SJSA1 (cell line): ENCODE results near the gene SPATA33. TPM values are rescaled to one million over a fixed set of nuclear protein-coding genes. Genes with fewer than 3 reads are reported as not detected.

Source experiments
- DNase-seq, 2 experiments: peaks; one replicate each; pipeline ENCODE4 v3.0.0-alpha.2; 2015 to 2020; ENCODE audit warnings: low spot score in 2 of 2, low read depth in 1 of 2
- H3K27ac ChIP-seq: fragments of 250-450 bp; sonication (Bioruptor Pico); 2 replicates; pipeline ENCODE4 v1.5.1; 2020; ENCODE audit warnings: mild to moderate bottlenecking, moderate library complexity
- H3K27me3 ChIP-seq: fragments of 250-450 bp; sonication (Bioruptor Pico); replicated peaks from 2 replicates; pipeline ENCODE4 v1.5.1; 2020; ENCODE audit warnings: mild to moderate bottlenecking, moderate library complexity
- H3K36me3 ChIP-seq: fragments of 250-450 bp; sonication (Bioruptor Pico); 2 replicates; pipeline ENCODE4 v1.5.1; 2020; ENCODE audit warnings: mild to moderate bottlenecking
- H3K4me1 ChIP-seq: fragments of 250-450 bp; sonication (Bioruptor Pico); replicated peaks from 2 replicates; pipeline ENCODE4 v1.6.1; 2021; ENCODE audit warnings: mild to moderate bottlenecking
- H3K4me3 ChIP-seq: fragments of 250-450 bp; sonication (Bioruptor Pico); 2 replicates; pipeline ENCODE4 v1.5.1; 2020; ENCODE audit warnings: mild to moderate bottlenecking
- H3K9me3 ChIP-seq: fragments of 250-450 bp; sonication (Bioruptor Pico); replicated peaks from 2 replicates; pipeline ENCODE4 v1.5.1; 2020; ENCODE audit warnings: mild to moderate bottlenecking
- total RNA-seq: library from RNA; depleted of rRNA; stranded (reverse); fragments of >200 nt; shearing (Covaris generic); gene quantifications from 2 replicates; pipeline ENCODE4 v1.2.3, GENCODE V29; 2014; rRNA removed

The SPATA33 gene
- total RNA-seq, result 5.5 and 8.3 TPM in 2 replicates

GRCh38 chr16:89657442-89658220 is at the start of gene SPATA33, which contains the start of gene CHMP1A:
SPATA33 (plus strand) TSS chr16:89657836; CDS start chr16:89657912, 76 bp downstream.
CHMP1A (minus strand) TSS chr16:89657708; CDS start chr16:89657588, 120 bp downstream.
- Histone ChIP-seq H3K4me3 (peak within 1 kb of the TSS; percentile 91), H3K27ac (peak within 1 kb of the TSS; percentile 63), H3K36me3 (peaks cover 64% of the 10 kb centered on the region), H3K4me1 (peaks cover 13% of the 10 kb centered on the region), H3K9me3 (no peaks in the 10 kb centered on the region), H3K27me3 (no peaks in the 10 kb centered on the region)
- DNase-seq, result peak; percentile 92 to 96

GRCh38 chr16:89607937-89608740 is 49.5 kb upstream of the SPATA33 start:
- no peaks in the 10 kb centered on the region for H3K27me3 ChIP-seq
- no peaks in the 10 kb centered on the region for H3K36me3 ChIP-seq
- no peaks in the 10 kb centered on the region for H3K9me3 ChIP-seq
- H3K4me1 ChIP-seq, result peaks cover 13% of the 10 kb centered on the region
- no peak overlapping the region for H3K27ac ChIP-seq
- no peak overlapping the region for H3K4me3 ChIP-seq
- DNase-seq, result no peak

GRCh38 chr16:89610108-89610453 is 47.6 kb upstream of the SPATA33 start:
- no peaks in the 10 kb centered on the region for H3K27me3 ChIP-seq
- DNase-seq, result no peak
- H3K4me1 ChIP-seq, result peaks cover 12% of the 10 kb centered on the region

GRCh38 chr16:89612415-89613166 is 45.0 kb upstream of the SPATA33 start:
- no peaks in the 10 kb centered on the region for H3K36me3 ChIP-seq
- H3K27me3 ChIP-seq, result no peaks in the 10 kb centered on the region
- no peaks in the 10 kb centered on the region for H3K9me3 ChIP-seq
- peaks cover 12% of the 10 kb centered on the region for H3K4me1 ChIP-seq
- no peak overlapping the region for H3K27ac ChIP-seq
- no peak overlapping the region for H3K4me3 ChIP-seq
- DNase-seq, result no peak

More at GRCh38 chr16:89610108-89610453, 47.6 kb upstream of the SPATA33 start:
- H3K9me3 ChIP-seq, result no peaks in the 10 kb centered on the region
- no peaks in the 10 kb centered on the region for H3K36me3 ChIP-seq
- no peak overlapping the region for H3K27ac ChIP-seq
- H3K4me3 ChIP-seq, result no peak overlapping the region

GRCh38 chr16:89613231-89613953 is 44.2 kb upstream of the SPATA33 start, which contains the start of gene DPEP1:
DPEP1 (plus strand) TSS chr16:89613642; CDS start chr16:89630411, 16,769 bp downstream.
- no peak within 1 kb of the TSS for H3K27ac ChIP-seq
- no peak for DNase-seq
- no peaks in the 10 kb centered on the region for H3K9me3 ChIP-seq
- no peak within 1 kb of the TSS for H3K4me3 ChIP-seq
- H3K4me1 ChIP-seq, result peaks cover 12% of the 10 kb centered on the region
- H3K27me3 ChIP-seq, result no peaks in the 10 kb centered on the region
- H3K36me3 ChIP-seq, result no peaks in the 10 kb centered on the region

- H3K36me3 ChIP-seq, result no peaks in the 10 kb centered on the region
- H3K9me3 ChIP-seq, result no peaks in the 10 kb centered on the region
- no peak overlapping the region for H3K27ac ChIP-seq
- H3K4me1 ChIP-seq, result peaks cover 8% of the 10 kb centered on the region
- no peaks in the 10 kb centered on the region for H3K27me3 ChIP-seq
- no peak overlapping the region for H3K4me3 ChIP-seq
- no peak for DNase-seq
Measured at GRCh38 chr16:89613954-89614459, 43.6 kb upstream of the SPATA33 start.

- Histone ChIP-seq H3K27me3 (no peaks in the 10 kb centered on the region), H3K36me3 (no peaks in the 10 kb centered on the region), H3K9me3 (no peaks in the 10 kb centered on the region), H3K27ac (no peak overlapping the region), H3K4me3 (no peak overlapping the region), H3K4me1 (peaks cover 4% of the 10 kb centered on the region)
- no peak for DNase-seq
Measured at GRCh38 chr16:89615176-89615575, 42.5 kb upstream of the SPATA33 start.

GRCh38 chr16:89615596-89616090 is 42.0 kb upstream of the SPATA33 start:
- no peaks in the 10 kb centered on the region for H3K36me3 ChIP-seq
- no peaks in the 10 kb centered on the region for H3K9me3 ChIP-seq
- DNase-seq, result no peak
- peaks cover 5% of the 10 kb centered on the region for H3K4me1 ChIP-seq
- H3K27ac ChIP-seq, result no peak overlapping the region
- H3K4me3 ChIP-seq, result no peak overlapping the region
- no peaks in the 10 kb centered on the region for H3K27me3 ChIP-seq

GRCh38 chr16:89616623-89617022 is 41.0 kb upstream of the SPATA33 start:
- no peaks in the 10 kb centered on the region for H3K27me3 ChIP-seq
- no peaks in the 10 kb centered on the region for H3K36me3 ChIP-seq
- H3K4me1 ChIP-seq, result peaks cover 5% of the 10 kb centered on the region
- no peak overlapping the region for H3K27ac ChIP-seq
- H3K4me3 ChIP-seq, result no peak overlapping the region
- DNase-seq, result no peak
- H3K9me3 ChIP-seq, result no peaks in the 10 kb centered on the region

GRCh38 chr16:89617036-89617435 is 40.6 kb upstream of the SPATA33 start:
- Histone ChIP-seq H3K4me3 (no peak overlapping the region), H3K9me3 (no peaks in the 10 kb centered on the region)
- no peak for DNase-seq

GRCh38 chr16:89618109-89618998 is 39.3 kb upstream of the SPATA33 start:
- Histone ChIP-seq H3K27me3 (0 out of 2 replicates have a peak, but pooled peaks cover under 1% of the 10 kb centered on the region), H3K27ac (no peak overlapping the region), H3K4me1 (peaks cover 12% of the 10 kb centered on the region), H3K4me3 (no peak overlapping the region), H3K9me3 (no peaks in the 10 kb centered on the region), H3K36me3 (no peaks in the 10 kb centered on the region)
- DNase-seq, result no peak

More at GRCh38 chr16:89617036-89617435, 40.6 kb upstream of the SPATA33 start:
- Histone ChIP-seq H3K27me3 (no peaks in the 10 kb centered on the region), H3K27ac (no peak overlapping the region), H3K4me1 (peaks cover 5% of the 10 kb centered on the region), H3K36me3 (no peaks in the 10 kb centered on the region)

- Histone ChIP-seq H3K27ac (no peak overlapping the region), H3K27me3 (0 out of 2 replicates have a peak, but pooled peaks cover 7% of the 10 kb centered on the region), H3K36me3 (no peaks in the 10 kb centered on the region), H3K4me3 (no peak overlapping the region), H3K4me1 (peaks cover 19% of the 10 kb centered on the region), H3K9me3 (no peaks in the 10 kb centered on the region)
- no peak for DNase-seq
Measured at GRCh38 chr16:89619840-89620239, 37.8 kb upstream of the SPATA33 start.
